Measurements from ENCODE around the gene SLC6A1.

DNA sequence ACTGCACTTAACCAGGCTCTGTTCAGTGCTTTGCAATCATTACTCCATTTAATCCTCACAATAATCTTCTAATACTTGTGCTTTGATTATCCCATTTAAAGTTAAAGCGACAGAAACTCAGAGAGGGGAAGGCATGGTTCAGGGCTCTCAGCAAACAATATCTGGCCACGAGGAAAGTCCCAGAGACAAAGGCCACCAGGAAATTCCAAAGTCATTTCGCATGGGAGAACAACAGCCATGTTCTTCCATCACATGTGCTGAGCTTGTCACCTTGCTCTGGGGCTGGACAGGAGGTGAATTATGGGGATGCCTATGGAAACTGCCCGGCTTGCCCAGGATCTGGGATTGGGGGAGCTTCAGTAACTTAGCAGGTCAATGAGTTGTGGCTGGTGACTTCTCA is 95.5 kb downstream of the SLC6A1 start:
- no peak for TF ChIP-seq POLR2A (IDR thresholded peaks at IDR 0.05)
- TF ChIP-seq, protein P1, sequence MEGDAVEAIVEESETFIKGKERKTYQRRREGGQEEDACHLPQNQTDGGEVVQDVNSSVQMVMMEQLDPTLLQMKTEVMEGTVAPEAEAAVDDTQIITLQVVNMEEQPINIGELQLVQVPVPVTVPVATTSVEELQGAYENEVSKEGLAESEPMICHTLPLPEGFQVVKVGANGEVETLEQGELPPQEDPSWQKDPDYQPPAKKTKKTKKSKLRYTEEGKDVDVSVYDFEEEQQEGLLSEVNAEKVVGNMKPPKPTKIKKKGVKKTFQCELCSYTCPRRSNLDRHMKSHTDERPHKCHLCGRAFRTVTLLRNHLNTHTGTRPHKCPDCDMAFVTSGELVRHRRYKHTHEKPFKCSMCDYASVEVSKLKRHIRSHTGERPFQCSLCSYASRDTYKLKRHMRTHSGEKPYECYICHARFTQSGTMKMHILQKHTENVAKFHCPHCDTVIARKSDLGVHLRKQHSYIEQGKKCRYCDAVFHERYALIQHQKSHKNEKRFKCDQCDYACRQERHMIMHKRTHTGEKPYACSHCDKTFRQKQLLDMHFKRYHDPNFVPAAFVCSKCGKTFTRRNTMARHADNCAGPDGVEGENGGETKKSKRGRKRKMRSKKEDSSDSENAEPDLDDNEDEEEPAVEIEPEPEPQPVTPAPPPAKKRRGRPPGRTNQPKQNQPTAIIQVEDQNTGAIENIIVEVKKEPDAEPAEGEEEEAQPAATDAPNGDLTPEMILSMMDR (IDR thresholded peaks at IDR 0.05): no peak

Data from heart left ventricle (tissue), 13 donors.